Panc1 (cell line): ENCODE measurements around the gene IGLL5.

Experiments
- POLR2AphosphoS5 ChIP-seq: IDR thresholded peaks from 2 replicates; pipeline ENCODE4 v1.6.1; 2012; ENCODE audit warnings: mild to moderate bottlenecking, low read depth, low read length, moderate library complexity
- TF ChIP-seq, protein P1 (sequence below), 2 experiments: IDR thresholded peaks; 2 replicates each; pipeline ENCODE4 v1.6.1; 2011 to 2012; ENCODE audit warnings: low read depth in 2 of 2, control low read depth in 1 of 2, low read length in 1 of 2, mild to moderate bottlenecking in 1 of 2, moderate library complexity in 1 of 2; ENCODE audit not compliant: insufficient read depth in 1 of 2
- TF ChIP-seq, protein P2 (sequence below): fragments of 450-650 bp; IDR thresholded peaks from 2 replicates; pipeline ENCODE4 v1.5.1; 2017; ENCODE audit warnings: mild to moderate bottlenecking

DNA sequence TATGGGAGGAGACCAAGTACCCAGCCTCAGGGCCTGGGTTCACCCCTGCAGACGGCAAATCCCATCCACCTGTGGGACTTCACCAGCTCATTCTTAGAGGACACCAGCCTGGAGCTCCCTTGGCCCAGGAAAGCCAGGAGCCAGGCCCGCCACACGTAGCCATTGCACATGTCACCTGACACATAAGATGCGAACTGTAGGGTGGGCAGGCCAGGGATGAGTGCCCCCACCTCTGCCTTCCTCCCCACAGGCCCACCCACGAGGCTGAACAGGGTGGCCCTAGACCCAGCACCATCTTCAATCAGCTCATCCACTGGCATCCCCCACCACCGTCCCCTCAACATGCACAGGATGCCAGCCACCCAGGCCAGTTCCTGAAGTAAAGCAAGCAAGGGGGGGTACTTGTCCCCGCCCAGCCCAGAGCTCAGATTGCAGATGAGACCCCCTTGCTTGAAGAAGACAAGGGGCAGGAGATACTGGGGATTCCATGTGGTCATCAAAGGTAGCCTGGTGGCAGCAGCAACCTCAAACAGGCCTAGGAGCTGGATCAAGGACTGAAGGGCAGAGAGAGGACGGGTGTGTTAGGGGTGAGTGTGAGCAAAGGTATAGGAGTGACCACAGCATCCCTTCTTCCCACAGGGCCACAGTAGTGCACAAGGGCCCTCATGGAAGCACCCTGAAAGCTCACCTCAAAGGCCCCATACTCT is 45.6 kb downstream of the IGLL5 start:
- no peak for TF ChIP-seq POLR2AphosphoS5
- TF ChIP-seq, protein P1, sequence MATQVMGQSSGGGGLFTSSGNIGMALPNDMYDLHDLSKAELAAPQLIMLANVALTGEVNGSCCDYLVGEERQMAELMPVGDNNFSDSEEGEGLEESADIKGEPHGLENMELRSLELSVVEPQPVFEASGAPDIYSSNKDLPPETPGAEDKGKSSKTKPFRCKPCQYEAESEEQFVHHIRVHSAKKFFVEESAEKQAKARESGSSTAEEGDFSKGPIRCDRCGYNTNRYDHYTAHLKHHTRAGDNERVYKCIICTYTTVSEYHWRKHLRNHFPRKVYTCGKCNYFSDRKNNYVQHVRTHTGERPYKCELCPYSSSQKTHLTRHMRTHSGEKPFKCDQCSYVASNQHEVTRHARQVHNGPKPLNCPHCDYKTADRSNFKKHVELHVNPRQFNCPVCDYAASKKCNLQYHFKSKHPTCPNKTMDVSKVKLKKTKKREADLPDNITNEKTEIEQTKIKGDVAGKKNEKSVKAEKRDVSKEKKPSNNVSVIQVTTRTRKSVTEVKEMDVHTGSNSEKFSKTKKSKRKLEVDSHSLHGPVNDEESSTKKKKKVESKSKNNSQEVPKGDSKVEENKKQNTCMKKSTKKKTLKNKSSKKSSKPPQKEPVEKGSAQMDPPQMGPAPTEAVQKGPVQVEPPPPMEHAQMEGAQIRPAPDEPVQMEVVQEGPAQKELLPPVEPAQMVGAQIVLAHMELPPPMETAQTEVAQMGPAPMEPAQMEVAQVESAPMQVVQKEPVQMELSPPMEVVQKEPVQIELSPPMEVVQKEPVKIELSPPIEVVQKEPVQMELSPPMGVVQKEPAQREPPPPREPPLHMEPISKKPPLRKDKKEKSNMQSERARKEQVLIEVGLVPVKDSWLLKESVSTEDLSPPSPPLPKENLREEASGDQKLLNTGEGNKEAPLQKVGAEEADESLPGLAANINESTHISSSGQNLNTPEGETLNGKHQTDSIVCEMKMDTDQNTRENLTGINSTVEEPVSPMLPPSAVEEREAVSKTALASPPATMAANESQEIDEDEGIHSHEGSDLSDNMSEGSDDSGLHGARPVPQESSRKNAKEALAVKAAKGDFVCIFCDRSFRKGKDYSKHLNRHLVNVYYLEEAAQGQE (IDR thresholded peaks at IDR 0.05; ENCODE audit: insufficient read depth in 1 of 2, low read depth in 2 of 2, low read length in 1 of 2), result no peak
- TF ChIP-seq, protein P2, sequence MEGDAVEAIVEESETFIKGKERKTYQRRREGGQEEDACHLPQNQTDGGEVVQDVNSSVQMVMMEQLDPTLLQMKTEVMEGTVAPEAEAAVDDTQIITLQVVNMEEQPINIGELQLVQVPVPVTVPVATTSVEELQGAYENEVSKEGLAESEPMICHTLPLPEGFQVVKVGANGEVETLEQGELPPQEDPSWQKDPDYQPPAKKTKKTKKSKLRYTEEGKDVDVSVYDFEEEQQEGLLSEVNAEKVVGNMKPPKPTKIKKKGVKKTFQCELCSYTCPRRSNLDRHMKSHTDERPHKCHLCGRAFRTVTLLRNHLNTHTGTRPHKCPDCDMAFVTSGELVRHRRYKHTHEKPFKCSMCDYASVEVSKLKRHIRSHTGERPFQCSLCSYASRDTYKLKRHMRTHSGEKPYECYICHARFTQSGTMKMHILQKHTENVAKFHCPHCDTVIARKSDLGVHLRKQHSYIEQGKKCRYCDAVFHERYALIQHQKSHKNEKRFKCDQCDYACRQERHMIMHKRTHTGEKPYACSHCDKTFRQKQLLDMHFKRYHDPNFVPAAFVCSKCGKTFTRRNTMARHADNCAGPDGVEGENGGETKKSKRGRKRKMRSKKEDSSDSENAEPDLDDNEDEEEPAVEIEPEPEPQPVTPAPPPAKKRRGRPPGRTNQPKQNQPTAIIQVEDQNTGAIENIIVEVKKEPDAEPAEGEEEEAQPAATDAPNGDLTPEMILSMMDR, result no peak
